ENCODE measurements around the gene SIM2. TPM values are rescaled to one million over a fixed set of nuclear protein-coding genes. Genes with fewer than 3 reads are reported as not detected.

SIM2 gene
- total RNA-seq, 1 experiment from 2014 or later, result not detected

GRCh38 chr21:36706482-36706852 lies 7.6 kb downstream of the SIM2 start:
- no peak overlapping the region for H3K27ac Mint-ChIP-seq
- H4K20me1 ChIP-seq (ENCODE audit: control insufficient read depth, insufficient read depth, insufficient read length), result peaks cover 2% of the 10 kb centered on the region

More at GRCh38 chr21:36706482-36706852, 7.6 kb downstream of the SIM2 start:
- peak overlapping the region in 1 of 2 experiments; percentile 74; a peak in 3 of 5 replicates for H3K4me3 Mint-ChIP-seq
- H3K9me3 Mint-ChIP-seq, result peaks cover 4 to 10% of the 10 kb centered on the region in 2 experiments; a peak in 3 of 5 replicates
- no CpG with 5 or more reads among the region's 13 CpGs for WGBS (ENCODE audit: extremely low coverage, insufficient read length, low lambda C conversion rate)
- Histone ChIP-seq H3K23me2 (ENCODE audit: insufficient read length, low read depth, low read length, poor library complexity, severe bottlenecking) (peaks cover 10% of the 10 kb centered on the region), H3K4me1 (ENCODE audit: insufficient read depth, low read length) (0 out of 2 replicates have a peak, but pooled peaks cover 2% of the 10 kb centered on the region), H3K14ac (ENCODE audit: insufficient read depth, low read length) (no peak overlapping the region), H2BK120ac (ENCODE audit: low read depth, low read length, poor library complexity, severe bottlenecking) (no peak overlapping the region), H2BK15ac (ENCODE audit: low read depth, low read length) (no peak overlapping the region), H3T11ph (ENCODE audit: low read length) (no peak overlapping the region), H3K23ac (ENCODE audit: insufficient read length, low read depth, low read length) (no peak overlapping the region), H3K4me2 (ENCODE audit: insufficient read depth, insufficient read length, low read length) (peak overlapping the region; percentile 23), H3K27ac (ENCODE audit: insufficient read length, low read depth, low read length) (no peak overlapping the region), H3K79me1 (ENCODE audit: insufficient read depth, low read depth, low read length, poor library complexity, severe bottlenecking) (no peaks in the 10 kb centered on the region), H3K4ac (ENCODE audit: low read depth, low read length) (no peak overlapping the region), H4K8ac (replicated peaks; ENCODE audit: insufficient read length, low read depth, low read length) (no peak overlapping the region), H3K9ac (ENCODE audit: extremely low read depth, insufficient read length, low read length) (no peak overlapping the region), H2AK5ac (ENCODE audit: insufficient read length, low read length) (no peak overlapping the region), H3K9me3 (ENCODE audit: control insufficient read depth, low read depth, low read length) (no peaks in the 10 kb centered on the region), H3K79me2 (ENCODE audit: insufficient read depth, low read length) (no peaks in the 10 kb centered on the region), H3K27me3 (ENCODE audit: insufficient read depth, low read length) (peaks cover 86% of the 10 kb centered on the region), H3K56ac (ENCODE audit: insufficient read length, low read depth, low read length) (no peak overlapping the region), H2BK20ac (ENCODE audit: low read depth, low read length, poor library complexity, severe bottlenecking) (no peak overlapping the region), H3K18ac (ENCODE audit: insufficient read length, low read depth, low read length) (no peak overlapping the region), H4K91ac (ENCODE audit: insufficient read length, low read depth, low read length) (no peak overlapping the region), H2AFZ (ENCODE audit: low read length) (no peak overlapping the region), H2BK12ac (ENCODE audit: insufficient read length, low read depth, low read length) (no peak overlapping the region), H4K5ac (ENCODE audit: insufficient read length, low read depth, low read length) (no peak overlapping the region), H2BK5ac (ENCODE audit: insufficient read length, low read length) (no peak overlapping the region)
- no peak for DNase-seq
- peaks cover 0 to 4% (median 1%) of the 10 kb centered on the region in 3 experiments; a peak in 3 of 7 replicates for H3K36me3 Mint-ChIP-seq (ENCODE audit: insufficient read depth in 1 of 3, low read depth in 3 of 3)
- peaks cover 100% of the 10 kb centered on the region for H3K27me3 Mint-ChIP-seq (ENCODE audit: low read depth)
- peaks cover 45 to 63% of the 10 kb centered on the region in 2 experiments for H3K4me1 Mint-ChIP-seq
- no peak; the same call in 1 of the 3 replicates for TF ChIP-seq CTCF (conservative IDR thresholded peaks at IDR 0.05)

Measured in H9 (cell line).